NT2/D1 (cell line): ENCODE data around the gene PALLD.

ENCODE experiments used
- DNase-seq: peaks from one replicate; pipeline ENCODE4 v3.0.0-alpha.2; 2011; ENCODE audit warnings: low read depth, low spot score
- H3K27me3 ChIP-seq: 2 replicates; pipeline ENCODE4 v1.6.0; 2011; ENCODE audit warnings: mild to moderate bottlenecking; ENCODE audit not compliant: insufficient read length, insufficient read depth
- H3K36me3 ChIP-seq: 2 replicates; pipeline ENCODE4 v1.6.1; 2011; ENCODE audit warnings: mild to moderate bottlenecking, low read length, mixed read lengths; ENCODE audit not compliant: insufficient read depth, insufficient read length
- H3K4me1 ChIP-seq: 2 replicates; pipeline ENCODE4 v1.5.1; 2011; ENCODE audit not compliant: insufficient read depth, insufficient read length
- H3K4me3 ChIP-seq: 2 replicates; pipeline ENCODE4 v1.5.1; 2011; ENCODE audit warnings: low read depth; ENCODE audit not compliant: insufficient read length
- H3K9ac ChIP-seq: 2 replicates; pipeline ENCODE4 v1.6.0; 2011; ENCODE audit warnings: low read depth; ENCODE audit not compliant: insufficient read length
- H3K9me3 ChIP-seq: 2 replicates; pipeline ENCODE4 v1.5.1; 2011; ENCODE audit warnings: mild to moderate bottlenecking, low read length; ENCODE audit not compliant: insufficient read depth
- SUZ12 ChIP-seq: IDR thresholded peaks from 2 replicates; pipeline ENCODE4 v1.6.1; 2011; ENCODE audit not compliant: insufficient read length, insufficient read depth; ENCODE audit errors: extremely low read depth
- YY1 ChIP-seq: IDR thresholded peaks from 2 replicates; pipeline ENCODE4 v1.6.1; 2011; ENCODE audit not compliant: insufficient read length, insufficient read depth
- ZNF274 ChIP-seq: IDR thresholded peaks from 2 replicates; pipeline ENCODE4 v1.6.1; 2011; ENCODE audit warnings: mild to moderate bottlenecking, low read depth, low read length

PALLD gene

GRCh38 chr4:168769416-168769815 is 272.6 kb downstream of the PALLD start:
- Histone ChIP-seq H3K4me3 (no peak overlapping the region), H3K9ac (no peak overlapping the region), H3K4me1 (no peaks in the 10 kb centered on the region), H3K36me3 (no peaks in the 10 kb centered on the region), H3K27me3 (no peaks in the 10 kb centered on the region), H3K9me3 (no peaks in the 10 kb centered on the region)
- DNase-seq = no peak
- no peak for TF ChIP-seq ZNF274
- TF ChIP-seq YY1 = no peak
- no peak for TF ChIP-seq SUZ12

GRCh38 chr4:168769837-168770236 is 273.0 kb downstream of the PALLD start:
- no peak overlapping the region for H3K9ac ChIP-seq
- DNase-seq = no peak
- no peaks in the 10 kb centered on the region for H3K9me3 ChIP-seq
- H3K4me3 ChIP-seq = no peak overlapping the region
- TF ChIP-seq YY1 = no peak
- TF ChIP-seq ZNF274 = no peak
- no peak for TF ChIP-seq SUZ12
- no peaks in the 10 kb centered on the region for H3K27me3 ChIP-seq
- no peaks in the 10 kb centered on the region for H3K4me1 ChIP-seq
- no peaks in the 10 kb centered on the region for H3K36me3 ChIP-seq

GRCh38 chr4:168771251-168771650 is 274.4 kb downstream of the PALLD start:
- Histone ChIP-seq H3K9ac (no peak overlapping the region), H3K9me3 (peaks cover 11% of the 10 kb centered on the region), H3K27me3 (no peaks in the 10 kb centered on the region), H3K36me3 (no peaks in the 10 kb centered on the region), H3K4me3 (no peak overlapping the region), H3K4me1 (no peaks in the 10 kb centered on the region)
- DNase-seq = no peak
- no peak for TF ChIP-seq YY1
- no peak for TF ChIP-seq ZNF274
- no peak for TF ChIP-seq SUZ12

GRCh38 chr4:168773388-168774195 is 276.7 kb downstream of the PALLD start:
- TF ChIP-seq ZNF274 = no peak
- TF ChIP-seq SUZ12 = no peak
- no peak for TF ChIP-seq YY1
- no peaks in the 10 kb centered on the region for H3K4me1 ChIP-seq
- H3K9me3 ChIP-seq = peaks cover 17% of the 10 kb centered on the region
- no peaks in the 10 kb centered on the region for H3K27me3 ChIP-seq
- H3K9ac ChIP-seq = no peak overlapping the region
- H3K36me3 ChIP-seq = no peaks in the 10 kb centered on the region
- no peak for DNase-seq
- H3K4me3 ChIP-seq = no peak overlapping the region

GRCh38 chr4:168776382-168776781 is 279.5 kb downstream of the PALLD start:
- no peak for DNase-seq
- Histone ChIP-seq H3K9me3 (peaks cover 17% of the 10 kb centered on the region), H3K4me1 (no peaks in the 10 kb centered on the region), H3K36me3 (no peaks in the 10 kb centered on the region), H3K27me3 (no peaks in the 10 kb centered on the region), H3K9ac (no peak overlapping the region), H3K4me3 (no peak overlapping the region)
- TF ChIP-seq SUZ12 = no peak
- TF ChIP-seq YY1 = no peak
- TF ChIP-seq ZNF274 = no peak

GRCh38 chr4:168777277-168777965 is 280.6 kb downstream of the PALLD start:
- H3K27me3 ChIP-seq = no peaks in the 10 kb centered on the region
- TF ChIP-seq YY1 (no peak), ZNF274 (no peak), SUZ12 (no peak)

GRCh38 chr4:168781341-168781740 is 284.5 kb downstream of the PALLD start:
- Histone ChIP-seq H3K27me3 (no peaks in the 10 kb centered on the region), H3K9me3 (peaks cover 6% of the 10 kb centered on the region), H3K36me3 (no peaks in the 10 kb centered on the region), H3K4me3 (no peak overlapping the region), H3K9ac (no peak overlapping the region), H3K4me1 (no peaks in the 10 kb centered on the region)
- DNase-seq = no peak
- TF ChIP-seq SUZ12 (no peak), ZNF274 (no peak), YY1 (no peak)

More at GRCh38 chr4:168777277-168777965, 280.6 kb downstream of the PALLD start:
- peaks cover 17% of the 10 kb centered on the region for H3K9me3 ChIP-seq
- no peak overlapping the region for H3K4me3 ChIP-seq
- H3K9ac ChIP-seq = no peak overlapping the region
- no peak for DNase-seq
- no peaks in the 10 kb centered on the region for H3K4me1 ChIP-seq
- no peaks in the 10 kb centered on the region for H3K36me3 ChIP-seq
